Measurements from ENCODE around the gene SLC40A1.
"Not testable (repeated sequence)": the region's sequence is repeated elsewhere in the genome, so short reads cannot be mapped to it uniquely, and the experiment has no call there.

The SLC40A1 gene

DNA sequence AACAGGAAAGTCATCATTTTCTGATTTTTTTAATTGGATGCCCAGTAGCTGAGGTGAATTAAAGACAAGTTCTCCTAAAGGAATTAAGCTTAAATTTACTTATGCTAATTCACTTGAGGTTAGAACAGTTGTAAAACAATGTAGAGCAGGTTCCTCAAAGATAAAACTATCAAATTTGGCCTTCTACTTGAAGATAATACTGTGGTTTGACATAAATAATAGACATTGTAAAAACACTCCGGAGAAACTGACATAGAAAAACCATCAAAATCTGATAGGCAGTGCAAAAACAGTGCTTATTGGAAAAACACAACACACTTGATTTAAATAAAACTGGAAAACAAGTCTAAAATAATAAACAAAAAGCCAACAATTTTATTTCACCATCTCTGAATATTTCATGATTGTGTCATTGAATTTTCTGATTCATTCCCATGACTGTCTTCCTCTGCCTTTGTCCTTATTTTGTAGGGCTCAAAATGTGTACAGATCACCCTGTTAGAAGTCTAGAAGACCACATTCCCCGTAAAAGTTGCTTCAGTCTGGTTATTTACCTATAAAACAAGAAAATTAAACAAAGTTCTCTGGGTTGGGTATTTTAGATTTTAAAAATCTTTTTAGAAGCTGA, 28.3 kb upstream of the SLC40A1 start:
- DNase-seq: no peak
- Histone ChIP-seq H2BK12ac (ENCODE audit: low read length in 2 of 2) (no peak overlapping the region), H3K27ac (ENCODE audit: low read length, poor library complexity, severe bottlenecking) (no peak overlapping the region), H3K4me1 (ENCODE audit: control insufficient read depth, insufficient read depth, low read depth, low read length) (no peaks in the 10 kb centered on the region), H3K4me2 (ENCODE audit: low read length, poor library complexity, severe bottlenecking) (no peak overlapping the region), H3K23ac (ENCODE audit: low read length in 2 of 2) (no peak overlapping the region), H3K18ac (ENCODE audit: low read depth in 1 of 2, low read length in 2 of 2) (no peak overlapping the region), H4K8ac (ENCODE audit: low read length) (no peak overlapping the region), H2BK5ac (ENCODE audit: low read depth, low read length, poor library complexity, severe bottlenecking) (no peak overlapping the region), H3K4me3 (ENCODE audit: insufficient read depth in 1 of 2, low read depth in 1 of 2, low read length in 2 of 2) (no peak overlapping the region), H3K79me1 (replicated peaks; ENCODE audit: low read length, poor library complexity, severe bottlenecking) (no peaks in the 10 kb centered on the region), H2BK120ac (ENCODE audit: low read depth, low read length) (no peak overlapping the region), H3K36me3 (ENCODE audit: control insufficient read depth in 1 of 2, insufficient read depth in 2 of 2, low read depth in 1 of 2, low read length in 2 of 2) (no peaks in the 10 kb centered on the region), H3K9me3 (ENCODE audit: control insufficient read depth, low read length) (no peaks in the 10 kb centered on the region), H3K14ac (ENCODE audit: low read length in 2 of 2) (no peak overlapping the region), H3K9ac (ENCODE audit: low read length) (peak overlapping the region; percentile 51), H2AK5ac (ENCODE audit: low read length, severe bottlenecking) (no peak overlapping the region), H2AFZ (ENCODE audit: low read depth, low read length) (no peak overlapping the region), H3K4ac (ENCODE audit: low read depth in 1 of 2, low read length in 2 of 2) (no peak overlapping the region), H4K91ac (ENCODE audit: low read length) (no peak overlapping the region), H2BK15ac (ENCODE audit: low read depth, poor library complexity, severe bottlenecking) (no peak overlapping the region), H3K27me3 (ENCODE audit: control insufficient read depth in 1 of 2, insufficient read depth in 1 of 2, low read length in 2 of 2) (no peaks in the 10 kb centered on the region)
- WGBS: 44% methylated on average over 1 of the region's 2 CpGs

DNA sequence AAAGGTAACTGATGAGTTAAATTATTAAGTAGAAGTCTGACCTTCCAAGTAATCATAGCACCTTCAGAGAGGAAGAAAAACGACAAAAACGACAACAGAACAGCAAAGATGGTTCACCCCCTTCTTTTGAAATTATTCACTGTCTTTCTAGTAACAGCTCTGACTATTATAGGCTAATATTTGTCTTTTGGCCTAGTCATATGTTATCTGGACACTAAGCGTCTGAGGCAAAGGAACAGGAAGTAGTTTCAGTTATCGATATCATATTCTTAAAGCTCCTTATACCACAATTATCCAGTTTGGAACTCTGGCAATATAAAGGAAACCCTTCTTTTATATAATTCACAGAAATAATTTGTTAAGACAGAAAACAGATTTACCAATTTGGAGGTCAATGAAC, 27.6 kb upstream of the SLC40A1 start:
- Histone ChIP-seq H3K18ac (ENCODE audit: low read depth in 1 of 2, low read length in 2 of 2) (no peak overlapping the region), H2AFZ (ENCODE audit: low read depth, low read length) (no peak overlapping the region), H3K9ac (ENCODE audit: low read length) (no peak overlapping the region), H3K36me3 (ENCODE audit: control insufficient read depth in 1 of 2, insufficient read depth in 2 of 2, low read depth in 1 of 2, low read length in 2 of 2) (no peaks in the 10 kb centered on the region), H3K79me1 (replicated peaks; ENCODE audit: low read length, poor library complexity, severe bottlenecking) (no peaks in the 10 kb centered on the region), H3K4ac (ENCODE audit: low read depth in 1 of 2, low read length in 2 of 2) (no peak overlapping the region), H4K91ac (ENCODE audit: low read length) (no peak overlapping the region), H3K27me3 (ENCODE audit: control insufficient read depth in 1 of 2, insufficient read depth in 1 of 2, low read length in 2 of 2) (no peaks in the 10 kb centered on the region), H4K8ac (ENCODE audit: low read length) (no peak overlapping the region), H3K4me3 (ENCODE audit: insufficient read depth in 1 of 2, low read depth in 1 of 2, low read length in 2 of 2) (no peak overlapping the region), H3K9me3 (ENCODE audit: control insufficient read depth, low read length) (no peaks in the 10 kb centered on the region), H2AK5ac (ENCODE audit: low read length, severe bottlenecking) (no peak overlapping the region), H3K14ac (ENCODE audit: low read length in 2 of 2) (no peak overlapping the region), H2BK5ac (ENCODE audit: low read depth, low read length, poor library complexity, severe bottlenecking) (no peak overlapping the region), H2BK12ac (ENCODE audit: low read length in 2 of 2) (no peak overlapping the region), H2BK120ac (ENCODE audit: low read depth, low read length) (no peak overlapping the region), H3K23ac (ENCODE audit: low read length in 2 of 2) (no peak overlapping the region), H3K4me2 (ENCODE audit: low read length, poor library complexity, severe bottlenecking) (no peak overlapping the region), H2BK15ac (ENCODE audit: low read depth, poor library complexity, severe bottlenecking) (no peak overlapping the region), H3K27ac (ENCODE audit: low read length, poor library complexity, severe bottlenecking) (no peak overlapping the region), H3K4me1 (ENCODE audit: control insufficient read depth, insufficient read depth, low read depth, low read length) (no peaks in the 10 kb centered on the region)
- WGBS: no CpG with 5 or more reads among the region's 4 CpGs
- no peak for DNase-seq

DNA sequence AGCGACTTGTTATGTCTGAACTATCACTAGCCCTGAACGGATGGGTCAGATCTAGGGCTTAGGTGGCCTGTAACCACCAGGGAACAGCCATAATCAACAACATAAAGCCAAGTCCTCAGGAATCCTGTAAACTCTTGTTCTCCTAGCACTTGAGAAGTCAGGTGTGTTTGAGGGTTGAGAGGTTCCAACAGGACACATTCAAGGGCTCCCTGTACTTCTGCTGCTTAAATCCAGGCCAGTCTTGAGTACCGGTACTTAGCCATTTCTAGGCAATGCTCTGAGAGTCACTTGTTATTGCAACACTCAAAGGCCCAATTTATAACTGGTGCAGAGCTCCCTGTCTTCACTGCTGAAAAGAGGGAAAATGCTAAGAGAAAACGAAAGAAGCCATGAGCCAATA, 21.6 kb upstream of the SLC40A1 start:
- 87% methylated on average over 4 of the region's 4 CpGs for WGBS
- no peak overlapping the region for H3K18ac ChIP-seq (ENCODE audit: low read depth in 1 of 2, low read length in 2 of 2)

DNA sequence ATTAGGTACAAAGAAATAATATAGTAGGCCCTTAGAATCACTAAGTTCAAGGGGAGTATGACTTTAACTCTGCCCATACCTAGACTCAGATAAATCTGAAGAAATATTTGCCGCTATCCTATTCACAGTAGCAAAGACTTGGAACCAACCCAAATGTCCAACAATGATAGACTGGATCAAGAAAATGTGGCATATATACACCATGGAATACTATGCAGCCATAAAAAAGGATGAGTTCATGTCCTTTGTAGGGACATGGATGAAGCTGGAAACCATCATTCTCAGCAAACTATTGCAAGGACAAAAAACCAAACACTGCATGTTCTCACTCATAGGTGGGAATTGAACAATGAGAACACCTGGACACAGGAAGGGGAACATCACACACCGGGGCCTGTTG, 21.1 kb upstream of the SLC40A1 start:
- H3K4me3 ChIP-seq (ENCODE audit: insufficient read depth in 1 of 2, low read depth in 1 of 2, low read length in 2 of 2); H3K79me1 ChIP-seq (replicated peaks; ENCODE audit: low read length, poor library complexity, severe bottlenecking); H3K9ac ChIP-seq (ENCODE audit: low read length); H3K4me1 ChIP-seq (ENCODE audit: control insufficient read depth, insufficient read depth, low read depth, low read length); H3K27me3 ChIP-seq (ENCODE audit: control insufficient read depth in 1 of 2, insufficient read depth in 1 of 2, low read length in 2 of 2); H2BK120ac ChIP-seq (ENCODE audit: low read depth, low read length); H3K9me3 ChIP-seq (ENCODE audit: control insufficient read depth, low read length); DNase-seq; H3K4me2 ChIP-seq (ENCODE audit: low read length, poor library complexity, severe bottlenecking); H3K14ac ChIP-seq (ENCODE audit: low read length in 2 of 2); H3K23ac ChIP-seq (ENCODE audit: low read length in 2 of 2); H2AFZ ChIP-seq (ENCODE audit: low read depth, low read length); H4K91ac ChIP-seq (ENCODE audit: low read length); H2AK5ac ChIP-seq (ENCODE audit: low read length, severe bottlenecking); H3K36me3 ChIP-seq (ENCODE audit: control insufficient read depth in 1 of 2, insufficient read depth in 2 of 2, low read depth in 1 of 2, low read length in 2 of 2); H3K27ac ChIP-seq (ENCODE audit: low read length, poor library complexity, severe bottlenecking); H2BK12ac ChIP-seq (ENCODE audit: low read length in 2 of 2); H3K4ac ChIP-seq (ENCODE audit: low read depth in 1 of 2, low read length in 2 of 2); H4K8ac ChIP-seq (ENCODE audit: low read length); H2BK5ac ChIP-seq (ENCODE audit: low read depth, low read length, poor library complexity, severe bottlenecking); H2BK15ac ChIP-seq (ENCODE audit: low read depth, poor library complexity, severe bottlenecking); H3K18ac ChIP-seq (ENCODE audit: low read depth in 1 of 2, low read length in 2 of 2): not testable (repeated sequence)
- WGBS: no CpG with 5 or more reads among the region's 2 CpGs

More for the DNA sequence above, 21.6 kb upstream of the SLC40A1 start:
- Histone ChIP-seq H3K14ac (ENCODE audit: low read length in 2 of 2) (no peak overlapping the region), H2AFZ (ENCODE audit: low read depth, low read length) (no peak overlapping the region), H3K79me1 (replicated peaks; ENCODE audit: low read length, poor library complexity, severe bottlenecking) (no peaks in the 10 kb centered on the region), H3K36me3 (ENCODE audit: control insufficient read depth in 1 of 2, insufficient read depth in 2 of 2, low read depth in 1 of 2, low read length in 2 of 2) (no peaks in the 10 kb centered on the region), H4K8ac (ENCODE audit: low read length) (no peak overlapping the region), H2AK5ac (ENCODE audit: low read length, severe bottlenecking) (no peak overlapping the region), H2BK120ac (ENCODE audit: low read depth, low read length) (no peak overlapping the region), H3K4ac (ENCODE audit: low read depth in 1 of 2, low read length in 2 of 2) (no peak overlapping the region), H2BK5ac (ENCODE audit: low read depth, low read length, poor library complexity, severe bottlenecking) (no peak overlapping the region), H3K27me3 (ENCODE audit: control insufficient read depth in 1 of 2, insufficient read depth in 1 of 2, low read length in 2 of 2) (no peaks in the 10 kb centered on the region), H3K4me2 (ENCODE audit: low read length, poor library complexity, severe bottlenecking) (no peak overlapping the region), H3K27ac (ENCODE audit: low read length, poor library complexity, severe bottlenecking) (no peak overlapping the region), H3K9ac (ENCODE audit: low read length) (no peak overlapping the region), H3K9me3 (ENCODE audit: control insufficient read depth, low read length) (no peaks in the 10 kb centered on the region), H2BK15ac (ENCODE audit: low read depth, poor library complexity, severe bottlenecking) (no peak overlapping the region), H3K4me1 (ENCODE audit: control insufficient read depth, insufficient read depth, low read depth, low read length) (no peaks in the 10 kb centered on the region), H3K23ac (ENCODE audit: low read length in 2 of 2) (no peak overlapping the region), H2BK12ac (ENCODE audit: low read length in 2 of 2) (no peak overlapping the region), H4K91ac (ENCODE audit: low read length) (no peak overlapping the region), H3K4me3 (ENCODE audit: insufficient read depth in 1 of 2, low read depth in 1 of 2, low read length in 2 of 2) (no peak overlapping the region)
- DNase-seq: no peak
